Left lung (tissue), 10 donors: Measurements from ENCODE around the gene GPAM. TPM values are rescaled to one million over a fixed set of nuclear protein-coding genes. Genes with fewer than 3 reads are reported as not detected.

ENCODE experiments used
- ATAC-seq: fragments of 200-7000 bp; cut with Tn5 transposase; one replicate; pipeline ENCODE4 v1.9.1; 2020; ENCODE audit warnings: moderate library complexity
- DNase-seq, 4 donors: peaks; one replicate each; pipeline ENCODE4 v3.0.0-alpha.2; 2013 to 2020
- H3K27ac ChIP-seq, 2 donors: fragments of 200-600 bp; sonication (generic) in 1 of 2; one replicate each; pipeline versions ENCODE4 v1.5.0 to v1.8.0; 2020 to 2021
- H3K27me3 ChIP-seq, 2 donors: fragments of 200-600 bp; sonication (generic) in 1 of 2; one replicate each; pipeline versions ENCODE4 v1.5.0 to v1.8.0; 2020 to 2021
- H3K36me3 ChIP-seq, 2 donors: fragments of 200-600 bp; sonication (generic) in 1 of 2; one replicate each; pipeline versions ENCODE4 v1.5.0 to v1.8.0; 2020 to 2021
- H3K4me1 ChIP-seq, 2 donors: fragments of 200-600 bp; one replicate each; pipeline ENCODE4 v1.8.0; 2021
- H3K4me3 ChIP-seq, 2 donors: fragments of 200-600 bp; sonication (generic) in 1 of 2; one replicate each; pipeline versions ENCODE4 v1.5.0 to v1.8.0; 2020 to 2021; ENCODE audit warnings: mild to moderate bottlenecking in 1 of 2
- H3K9me3 ChIP-seq, 2 donors: fragments of 200-600 bp; sonication (generic) in 1 of 2; one replicate each; pipeline versions ENCODE4 v1.5.0 to v1.8.0; 2020 to 2021
- intact Hi-C, 2 donors: fragments of 100-400 bp; cut with DNase I; formaldehyde crosslinking; loops; one replicate each; pipeline versions ENCODE4 v1.11.2 to v1.14.2; 2022
- polyA plus RNA-seq, 6 donors: library from polyadenylated mRNA; unstranded; fragments of 120-200 nt; gene quantifications; one replicate each; pipeline ENCODE4 v1.2.1, GENCODE V29; 2013; ENCODE audit not compliant: insufficient read length in 6 of 6
- total RNA-seq, 2 donors: library from RNA; stranded (reverse); fragmentation: NEBNext Ultra II Directional; extraction: Animal tissue kit (Norgen Biotek cat#: 25700); gene quantifications; one replicate each; pipeline ENCODE4 v1.2.1, GENCODE V29; 2021
- TF ChIP-seq, protein P1 (sequence below), 2 donors: fragments of 200-600 bp; sonication (generic) in 1 of 2; IDR thresholded peaks; one replicate each; pipeline versions ENCODE4 v1.5.0 to v1.8.0; 2021; ENCODE audit warnings: antibody characterized with exemption in 2 of 2
- donor health status: DM: no; HTN: yes; CAD: no.
- donor health status: DM: no; HTN: no; CAD: no.

GPAM gene
- total and polyA plus RNA-seq, 8 donors = 11.2 to 19.0 (median 17.0) TPM

- no peak for ATAC-seq
- no peak for DNase-seq
- Histone ChIP-seq H3K4me3 (no peak overlapping the region), H3K36me3 (no peaks in the 10 kb centered on the region), H3K27ac (no peak overlapping the region), H3K4me1 (peaks cover 0 to 5% of the 10 kb centered on the region in 2 donors), H3K9me3 (no peaks in the 10 kb centered on the region), H3K27me3 (peaks cover 0 to 40% of the 10 kb centered on the region in 2 donors)
- TF ChIP-seq, protein P1, sequence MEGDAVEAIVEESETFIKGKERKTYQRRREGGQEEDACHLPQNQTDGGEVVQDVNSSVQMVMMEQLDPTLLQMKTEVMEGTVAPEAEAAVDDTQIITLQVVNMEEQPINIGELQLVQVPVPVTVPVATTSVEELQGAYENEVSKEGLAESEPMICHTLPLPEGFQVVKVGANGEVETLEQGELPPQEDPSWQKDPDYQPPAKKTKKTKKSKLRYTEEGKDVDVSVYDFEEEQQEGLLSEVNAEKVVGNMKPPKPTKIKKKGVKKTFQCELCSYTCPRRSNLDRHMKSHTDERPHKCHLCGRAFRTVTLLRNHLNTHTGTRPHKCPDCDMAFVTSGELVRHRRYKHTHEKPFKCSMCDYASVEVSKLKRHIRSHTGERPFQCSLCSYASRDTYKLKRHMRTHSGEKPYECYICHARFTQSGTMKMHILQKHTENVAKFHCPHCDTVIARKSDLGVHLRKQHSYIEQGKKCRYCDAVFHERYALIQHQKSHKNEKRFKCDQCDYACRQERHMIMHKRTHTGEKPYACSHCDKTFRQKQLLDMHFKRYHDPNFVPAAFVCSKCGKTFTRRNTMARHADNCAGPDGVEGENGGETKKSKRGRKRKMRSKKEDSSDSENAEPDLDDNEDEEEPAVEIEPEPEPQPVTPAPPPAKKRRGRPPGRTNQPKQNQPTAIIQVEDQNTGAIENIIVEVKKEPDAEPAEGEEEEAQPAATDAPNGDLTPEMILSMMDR (IDR thresholded peaks at IDR 0.05) = no peak
- intact Hi-C loops = no loop called here
These were observed 42.3 kb upstream of the GPAM start for GRCh38 chr10:112225771-112226438.

DNA sequence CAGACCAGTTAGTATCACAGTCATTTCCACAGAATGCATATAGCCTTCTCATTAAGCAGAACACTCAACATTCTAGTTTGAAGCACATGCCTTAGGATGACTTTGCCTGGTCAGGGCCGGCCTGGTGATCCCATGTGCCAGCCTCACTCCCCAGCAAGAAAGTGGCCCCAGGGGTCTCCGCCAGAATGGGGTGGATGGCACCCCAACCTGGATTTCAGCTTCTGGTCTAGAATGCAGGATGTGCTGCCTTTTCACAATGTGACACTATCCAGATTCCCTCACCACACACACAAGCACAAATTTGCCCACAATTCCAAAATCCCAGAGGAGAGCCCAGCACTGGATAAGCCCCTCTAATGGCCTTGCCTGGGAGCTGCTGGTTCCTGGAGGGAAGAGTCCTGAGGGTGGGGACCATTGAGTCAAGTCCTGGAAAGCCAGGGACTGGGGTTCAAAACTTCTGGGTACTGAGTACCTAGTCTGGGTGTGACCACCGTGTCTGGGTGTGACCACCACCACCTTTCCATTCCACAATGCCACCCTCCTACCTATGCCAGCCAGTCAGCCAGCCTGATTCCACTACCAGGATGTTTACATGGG, 41.5 kb upstream of the GPAM start:
- TF ChIP-seq, protein P1 (IDR thresholded peaks at IDR 0.05) = no peak
- Histone ChIP-seq H3K36me3 (no peaks in the 10 kb centered on the region), H3K4me3 (no peak overlapping the region), H3K9me3 (peaks cover 0 to 5% of the 10 kb centered on the region in 2 donors), H3K27me3 (peaks cover 0 to 43% of the 10 kb centered on the region in 2 donors), H3K27ac (no peak overlapping the region), H3K4me1 (peaks cover 0 to 5% of the 10 kb centered on the region in 2 donors)
- DNase-seq = no peak
- intact Hi-C loops = no loop called here
- ATAC-seq = no peak

GRCh38 chr10:112223725-112224124, 40.2 kb upstream of the GPAM start:
- intact Hi-C loops = no loop called here
- H3K9me3 ChIP-seq = peaks cover 0 to 10% of the 10 kb centered on the region in 2 donors
- H3K27me3 ChIP-seq = peaks cover 0 to 51% of the 10 kb centered on the region in 2 donors
- H3K36me3 ChIP-seq = no peaks in the 10 kb centered on the region
- TF ChIP-seq, protein P1 (IDR thresholded peaks at IDR 0.05) = no peak
- no peak overlapping the region for H3K4me3 ChIP-seq
- DNase-seq (no peak), ATAC-seq (no peak)
- no peak overlapping the region for H3K27ac ChIP-seq
- H3K4me1 ChIP-seq = peaks cover 0 to 5% of the 10 kb centered on the region in 2 donors

- H3K27ac ChIP-seq = no peak overlapping the region
- H3K4me1 ChIP-seq = peaks cover 0 to 5% of the 10 kb centered on the region in 2 donors
- no peak overlapping the region for H3K4me3 ChIP-seq
- TF ChIP-seq, protein P1 (IDR thresholded peaks at IDR 0.05) = no peak
- H3K36me3 ChIP-seq = no peaks in the 10 kb centered on the region
- peaks cover 0 to 10% of the 10 kb centered on the region in 2 donors for H3K9me3 ChIP-seq
- no peak for DNase-seq
- ATAC-seq = no peak
- peaks cover 0 to 54% of the 10 kb centered on the region in 2 donors for H3K27me3 ChIP-seq
- intact Hi-C loops = no loop called here
These were observed 39.2 kb upstream of the GPAM start for GRCh38 chr10:112222799-112223198.

DNA sequence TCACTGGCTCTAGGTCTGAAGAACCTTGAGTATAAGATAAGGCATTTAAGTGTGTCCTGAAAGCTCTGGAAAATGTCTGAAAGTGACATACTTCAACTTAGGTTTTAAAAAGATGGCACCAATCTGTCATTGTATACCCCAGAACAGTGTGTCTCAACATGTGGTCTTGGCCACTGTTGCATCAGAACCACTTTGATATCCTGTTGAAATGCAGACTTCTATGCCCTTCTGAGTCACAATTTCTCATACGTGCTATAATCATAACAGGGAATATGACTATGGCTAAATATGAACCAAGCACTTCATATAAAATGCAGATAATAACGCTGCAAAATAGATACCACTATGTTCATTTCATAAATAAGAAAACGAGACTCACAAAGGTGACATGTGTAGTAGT, 38.0 kb upstream of the GPAM start:
- Histone ChIP-seq H3K27me3 (peaks cover 0 to 61% of the 10 kb centered on the region in 2 donors), H3K4me1 (no peaks in the 10 kb centered on the region), H3K4me3 (no peak overlapping the region), H3K27ac (no peak overlapping the region), H3K36me3 (no peaks in the 10 kb centered on the region), H3K9me3 (peaks cover 0 to 10% of the 10 kb centered on the region in 2 donors)
- TF ChIP-seq, protein P1 (IDR thresholded peaks at IDR 0.05) = no peak
- no peak for DNase-seq
- intact Hi-C loops = no loop called here
- ATAC-seq = no peak
